Sigmoid colon (tissue), 4 donors: ENCODE measurements around the gene KLHDC7B.

ENCODE experiments used
- EP300 ChIP-seq, 4 donors: sonication (generic); formaldehyde crosslinking; IDR thresholded peaks; one replicate each; pipeline ENCODE4 v1.6.1; 2017; ENCODE audit warnings: antibody characterized with exemption in 4 of 4
- POLR2A ChIP-seq, 2 donors: fragments of 450-650 bp; IDR thresholded peaks; one replicate each; pipeline ENCODE4 v1.6.1; 2016; ENCODE audit warnings: antibody characterized with exemption in 2 of 2, mild to moderate bottlenecking in 2 of 2, moderate library complexity in 2 of 2
- POLR2AphosphoS5 ChIP-seq, 4 donors: sonication (generic); formaldehyde crosslinking; IDR thresholded peaks; one replicate each; pipeline ENCODE4 v1.6.1; 2017; ENCODE audit warnings: antibody characterized with exemption in 4 of 4

- TF ChIP-seq POLR2AphosphoS5 (IDR thresholded peaks at IDR 0.05) (no peak), EP300 (IDR thresholded peaks at IDR 0.05) (no peak), POLR2A (IDR thresholded peaks at IDR 0.05) (no peak)
Observed at GRCh38 chr22:50502096-50502495, 43.6 kb upstream of the KLHDC7B start.
